ENCODE data around the gene ACTG1. TPM values are rescaled to one million over a fixed set of nuclear protein-coding genes. Genes with fewer than 3 reads are reported as not detected.
A peak's percentile ranks its signal among the peaks of the same experiment; 100 is the strongest.

The ACTG1 gene
- polyA plus RNA-seq, 3 donors from 2014 or later = 1,637 to 3,074 (median 2,788) TPM

GRCh38 chr17:81488276-81488860 is 24.2 kb downstream of the ACTG1 start:
- H3K27me3 Mint-ChIP-seq (ENCODE audit: low read depth in 3 of 3) = peaks cover 4 to 6% (median 5%) of the 10 kb centered on the region in 3 donors
- peaks cover 0 to 10% of the 10 kb centered on the region in 2 donors for H3K4me1 Mint-ChIP-seq
- no peak overlapping the region for H3K27ac Mint-ChIP-seq
- peak in 2 of 3 donors; percentile 30 to 34 for DNase-seq
- no peak overlapping the region for H3K4me3 Mint-ChIP-seq
- H3K9me3 Mint-ChIP-seq = no peaks in the 10 kb centered on the region
- H3K36me3 Mint-ChIP-seq = no peaks in the 10 kb centered on the region

DNA sequence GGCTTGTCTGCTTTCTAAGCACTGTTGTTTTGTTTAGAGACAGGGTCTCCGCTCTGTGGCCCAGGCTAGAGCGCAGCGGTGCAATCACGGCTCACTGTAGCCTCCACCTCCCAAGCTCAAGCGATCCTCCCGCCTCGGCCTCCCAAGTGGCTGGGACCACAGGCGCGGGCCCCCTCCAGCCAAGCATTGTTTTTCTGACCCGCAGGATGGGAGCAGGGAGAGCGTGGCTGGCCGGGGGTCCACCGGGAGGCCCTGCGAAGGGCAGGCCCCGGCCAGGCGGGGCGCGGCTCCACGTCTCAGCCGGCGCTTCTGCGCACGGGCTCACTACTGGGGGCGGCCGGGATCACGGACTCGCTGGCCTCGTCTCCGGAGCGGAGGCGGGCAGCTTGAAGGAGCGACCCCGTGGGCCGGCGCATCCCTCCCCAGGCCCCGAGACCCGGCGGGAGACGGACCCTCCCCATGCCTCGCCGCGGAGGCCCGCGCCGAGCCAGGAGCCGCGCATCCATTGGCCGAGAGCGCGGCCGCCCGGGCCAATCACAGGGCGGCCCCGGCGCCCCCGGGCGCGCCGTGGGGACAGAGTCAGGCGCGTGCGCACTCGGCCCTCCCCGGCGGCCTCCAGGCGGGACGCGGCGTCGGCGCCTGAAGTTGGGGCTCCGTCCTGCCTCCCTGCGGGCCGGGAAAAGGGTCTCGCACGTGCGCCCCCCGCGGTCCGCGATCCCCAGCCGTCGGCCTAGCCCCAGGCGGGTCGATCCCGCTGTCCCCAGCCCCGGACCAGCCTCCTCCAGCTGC is 24.9 kb downstream of the ACTG1 start:
- Mint-ChIP-seq H3K27me3 (ENCODE audit: low read depth in 3 of 3) (peaks cover 3 to 8% (median 4%) of the 10 kb centered on the region in 3 donors), H3K27ac (no peak overlapping the region), H3K4me1 (peaks cover 0 to 10% of the 10 kb centered on the region in 2 donors), H3K36me3 (no peaks in the 10 kb centered on the region), H3K9me3 (no peaks in the 10 kb centered on the region), H3K4me3 (peak overlapping the region; percentile 29 to 63 (median 61))
- DNase-seq = peak; percentile 64 to 75 (median 75)

- Mint-ChIP-seq H3K36me3 (no peaks in the 10 kb centered on the region), H3K4me1 (peaks cover 0 to 10% of the 10 kb centered on the region in 2 donors), H3K4me3 (peak overlapping the region; percentile 29 to 63 (median 61)), H3K9me3 (no peaks in the 10 kb centered on the region), H3K27ac (no peak overlapping the region), H3K27me3 (ENCODE audit: low read depth in 3 of 3) (peaks cover 5 to 13% (median 5%) of the 10 kb centered on the region in 3 donors)
- no peak for DNase-seq
Measured at GRCh38 chr17:81487089-81487486, 25.5 kb downstream of the ACTG1 start.

- Mint-ChIP-seq H3K27me3 (ENCODE audit: low read depth in 3 of 3) (peaks cover 5 to 18% (median 9%) of the 10 kb centered on the region in 3 donors), H3K36me3 (no peaks in the 10 kb centered on the region), H3K4me1 (peaks cover 5 to 14% of the 10 kb centered on the region in 2 donors), H3K27ac (no peak overlapping the region), H3K9me3 (no peaks in the 10 kb centered on the region), H3K4me3 (peak overlapping the region in 4 of 5 donors; percentile 3 to 61 (median 13))
- no peak for DNase-seq
Measured at GRCh38 chr17:81486199-81486810, 26.3 kb downstream of the ACTG1 start.

DNA sequence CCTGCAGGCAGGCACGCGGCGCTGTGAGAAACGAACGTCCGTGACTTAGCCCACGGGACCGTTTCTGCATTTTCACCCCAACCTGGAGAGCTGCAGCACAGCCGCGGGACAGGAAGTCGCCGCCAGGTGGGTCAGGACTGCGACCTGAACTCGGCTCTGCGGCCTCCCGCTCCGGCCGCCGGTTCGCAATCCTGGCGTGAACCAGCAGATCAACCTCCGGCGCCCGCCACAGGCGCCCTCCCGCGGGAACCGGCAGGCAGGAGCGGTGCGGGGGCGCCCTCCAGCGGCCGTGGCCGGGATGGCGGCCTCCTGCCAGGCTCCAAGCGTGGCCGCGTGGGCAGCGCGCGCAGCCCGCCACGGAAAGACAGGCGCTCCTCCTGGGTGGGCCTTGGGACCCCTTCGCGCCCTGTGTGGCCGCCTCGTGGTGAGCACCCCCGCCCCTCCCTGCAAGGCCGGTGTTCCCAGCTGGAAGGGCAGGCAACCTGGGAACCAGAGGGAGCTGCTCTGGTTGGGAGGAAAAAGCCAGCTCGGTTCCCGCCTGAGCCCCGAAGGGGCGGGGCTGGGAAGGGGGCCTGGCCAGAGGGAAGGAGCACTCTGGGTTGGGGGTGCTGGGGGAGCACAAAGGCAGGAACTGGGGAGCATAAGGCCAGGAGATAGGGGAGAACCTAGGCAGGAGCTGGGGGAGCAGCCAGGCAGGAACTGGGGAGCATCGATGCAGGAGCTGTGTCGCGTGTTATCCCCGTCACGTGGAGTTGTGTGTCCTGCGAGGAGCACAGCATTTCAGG is 28.2 kb downstream of the ACTG1 start:
- H3K27ac Mint-ChIP-seq = no peak overlapping the region

DNA sequence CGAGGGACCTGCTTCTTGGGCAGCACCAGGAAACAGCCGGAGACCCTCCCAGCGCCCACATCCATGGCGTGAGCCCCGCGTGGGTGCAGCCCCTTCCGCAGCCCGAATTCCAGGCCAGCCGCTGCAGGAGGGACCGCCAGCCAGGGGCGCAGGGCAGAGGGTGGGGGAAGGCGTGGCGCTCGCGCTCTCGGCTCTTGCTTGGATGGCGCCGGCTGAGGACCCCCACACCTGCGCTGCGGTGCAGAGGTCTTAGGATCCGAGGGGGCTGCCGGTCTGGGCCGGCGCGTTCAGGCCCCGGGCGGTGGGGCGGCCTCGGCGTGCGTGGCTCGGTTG is 28.8 kb downstream of the ACTG1 start:
- Mint-ChIP-seq H3K27me3 (ENCODE audit: low read depth in 3 of 3) (peaks cover 5 to 21% (median 9%) of the 10 kb centered on the region in 3 donors), H3K27ac (no peak overlapping the region), H3K36me3 (no peaks in the 10 kb centered on the region), H3K4me3 (peak overlapping the region in 1 of 5 donors; percentile 7), H3K4me1 (peaks cover 10 to 12% of the 10 kb centered on the region in 2 donors), H3K9me3 (no peaks in the 10 kb centered on the region)
- no peak for DNase-seq

More for the DNA sequence above, 28.2 kb downstream of the ACTG1 start:
- Mint-ChIP-seq H3K27me3 (ENCODE audit: low read depth in 3 of 3) (peaks cover 5 to 21% (median 9%) of the 10 kb centered on the region in 3 donors), H3K4me1 (peaks cover 10 to 13% of the 10 kb centered on the region in 2 donors), H3K4me3 (peak overlapping the region in 1 of 5 donors; percentile 33), H3K36me3 (no peaks in the 10 kb centered on the region), H3K9me3 (no peaks in the 10 kb centered on the region)
- DNase-seq = peak; percentile 86 to 89 (median 88)

DNA sequence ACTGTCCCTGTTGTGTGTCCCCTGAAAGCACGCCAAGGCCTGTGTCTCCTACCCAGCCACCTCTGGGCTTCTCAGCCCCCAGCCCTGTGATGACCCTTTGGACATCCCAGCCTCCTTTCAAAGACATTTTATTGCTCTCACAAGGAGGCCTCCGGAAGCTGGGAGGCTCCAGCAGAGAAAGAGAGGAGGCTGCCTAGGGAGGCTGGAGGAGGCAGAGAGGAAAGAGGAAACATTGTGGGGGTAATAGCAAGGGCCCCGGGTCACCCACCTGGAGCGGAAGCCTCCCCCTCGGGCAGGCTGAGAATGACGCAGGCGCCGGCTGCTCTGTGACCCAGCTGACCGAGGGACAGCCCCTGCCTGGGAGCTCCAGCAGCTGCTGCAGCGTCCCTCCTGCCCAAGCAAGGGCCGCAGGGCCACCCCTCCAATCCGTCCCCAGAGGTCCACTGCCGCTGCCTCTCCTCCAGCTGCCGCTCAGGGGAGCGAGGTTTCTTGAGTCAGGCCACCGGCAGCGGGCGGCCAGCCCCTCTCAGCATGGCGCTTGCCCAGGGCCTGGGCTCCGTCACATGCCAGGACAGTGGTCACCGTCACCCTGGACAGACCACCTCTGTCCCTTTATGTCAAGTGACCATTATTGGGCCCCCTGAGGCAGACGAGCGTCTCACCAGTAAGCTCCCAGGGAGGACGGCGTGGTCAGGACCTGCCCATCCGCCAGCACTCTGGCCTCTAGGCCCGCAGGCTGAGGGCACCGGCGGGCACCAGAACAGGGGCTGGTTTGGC is 29.3 kb downstream of the ACTG1 start:
- peak overlapping the region in 2 of 5 donors; percentile 7 to 41 for H3K4me3 Mint-ChIP-seq
- no peaks in the 10 kb centered on the region for H3K9me3 Mint-ChIP-seq
- peaks cover 7 to 21% (median 11%) of the 10 kb centered on the region in 3 donors for H3K27me3 Mint-ChIP-seq (ENCODE audit: low read depth in 3 of 3)
- H3K27ac Mint-ChIP-seq = peak overlapping the region in 1 of 6 donors; percentile 10
- H3K36me3 Mint-ChIP-seq = no peaks in the 10 kb centered on the region
- peaks cover 10 to 12% of the 10 kb centered on the region in 2 donors for H3K4me1 Mint-ChIP-seq
- peak; percentile 31 to 54 (median 51) for DNase-seq

DNA sequence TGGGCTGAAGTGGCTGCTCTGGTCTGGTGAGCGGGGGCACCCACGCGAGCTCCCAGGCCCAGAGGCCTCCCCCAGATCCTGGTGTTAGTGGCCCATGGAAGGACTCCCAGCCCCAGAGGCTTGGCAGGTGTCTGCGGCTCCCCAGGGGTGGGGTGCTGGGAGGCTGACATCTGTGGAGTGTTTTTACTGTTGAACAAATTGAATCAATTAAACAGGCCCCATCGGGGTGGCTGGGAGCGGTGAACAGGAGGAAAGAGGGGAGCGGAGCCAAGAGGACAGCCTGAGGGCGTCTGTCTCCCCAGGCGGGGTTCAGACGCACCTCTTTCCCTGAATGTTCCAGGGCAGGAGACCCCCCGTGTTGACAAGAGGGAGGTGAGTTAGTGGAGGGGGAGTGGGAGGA is 29.9 kb downstream of the ACTG1 start:
- peak overlapping the region in 2 of 6 donors; percentile 10 to 81 for H3K27ac Mint-ChIP-seq
- no peaks in the 10 kb centered on the region for H3K9me3 Mint-ChIP-seq
- peaks cover 10 to 12% of the 10 kb centered on the region in 2 donors for H3K4me1 Mint-ChIP-seq
- no peaks in the 10 kb centered on the region for H3K36me3 Mint-ChIP-seq
- peak overlapping the region in 2 of 5 donors; percentile 33 to 41 for H3K4me3 Mint-ChIP-seq
- DNase-seq = no peak
- H3K27me3 Mint-ChIP-seq (ENCODE audit: low read depth in 3 of 3) = peaks cover 7 to 24% (median 15%) of the 10 kb centered on the region in 3 donors

- Mint-ChIP-seq H3K36me3 (no peaks in the 10 kb centered on the region), H3K9me3 (no peaks in the 10 kb centered on the region), H3K27me3 (ENCODE audit: low read depth in 3 of 3) (peaks cover 7 to 24% (median 15%) of the 10 kb centered on the region in 3 donors), H3K4me1 (peaks cover 10% of the 10 kb centered on the region in 2 donors), H3K27ac (peak overlapping the region in 4 of 6 donors; percentile 14 to 57 (median 42)), H3K4me3 (peak overlapping the region; percentile 58 to 76 (median 73))
- no peak for DNase-seq
Measured at GRCh38 chr17:81481815-81482505, 30.6 kb downstream of the ACTG1 start.

- peak overlapping the region; percentile 58 to 76 (median 73) for H3K4me3 Mint-ChIP-seq
- H3K27me3 Mint-ChIP-seq (ENCODE audit: low read depth in 3 of 3) = peaks cover 7 to 24% (median 15%) of the 10 kb centered on the region in 3 donors
- H3K36me3 Mint-ChIP-seq = no peaks in the 10 kb centered on the region
- peak overlapping the region in 3 of 6 donors; percentile 14 to 57 (median 44) for H3K27ac Mint-ChIP-seq
- no peaks in the 10 kb centered on the region for H3K9me3 Mint-ChIP-seq
- DNase-seq = peak; percentile 74 to 78 (median 74)
- peaks cover 10% of the 10 kb centered on the region in 2 donors for H3K4me1 Mint-ChIP-seq
Measured at GRCh38 chr17:81481073-81481799, 31.4 kb downstream of the ACTG1 start.

DNA sequence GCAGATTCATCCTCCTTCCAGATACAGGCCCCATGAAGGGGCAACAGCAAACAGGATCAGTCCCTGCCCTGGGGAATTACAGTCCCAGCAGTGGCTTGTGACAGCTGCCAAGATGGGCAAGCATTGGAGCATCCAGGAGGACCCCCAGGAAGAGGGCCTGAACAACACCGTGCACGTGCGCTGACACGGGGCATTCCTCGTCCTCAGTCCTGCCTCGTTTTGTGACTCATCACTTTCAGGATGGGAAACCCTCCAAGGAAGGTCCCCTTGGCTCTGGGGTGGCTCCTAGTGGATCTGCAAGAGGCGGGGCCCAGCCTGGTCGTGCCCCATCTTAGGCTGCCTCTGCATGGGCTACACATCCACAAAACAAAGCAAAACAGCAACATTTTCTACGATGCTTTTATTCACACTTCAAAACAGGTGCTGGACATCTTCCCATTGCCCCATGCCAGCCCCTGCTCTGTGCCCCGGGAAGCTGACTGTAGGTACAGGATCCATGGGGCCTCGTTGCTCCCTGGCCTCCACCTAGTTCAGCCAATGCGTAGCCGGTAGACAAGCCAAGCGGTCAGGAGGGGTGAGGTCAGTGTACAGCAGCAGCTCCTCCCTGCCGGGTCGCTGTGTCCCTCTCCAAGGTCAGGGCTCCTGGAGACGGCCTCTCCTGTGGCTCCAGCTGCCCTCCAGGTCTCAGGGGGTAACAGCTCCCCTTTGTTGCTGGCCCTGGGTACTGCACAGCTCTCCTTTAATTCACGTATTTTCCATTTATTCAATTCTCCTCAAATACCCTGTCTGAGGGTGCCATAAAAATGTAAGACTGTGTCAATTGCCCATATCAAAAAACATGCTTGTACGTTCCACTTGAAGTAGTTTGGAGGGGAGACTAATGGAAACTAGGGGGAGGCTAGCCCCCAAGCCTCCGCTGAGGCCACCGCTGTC is 32.2 kb downstream of the ACTG1 start:
- no peak overlapping the region for H3K27ac Mint-ChIP-seq
- peak overlapping the region in 3 of 5 donors; percentile 30 to 63 (median 38) for H3K4me3 Mint-ChIP-seq

More for the DNA sequence above, 32.2 kb downstream of the ACTG1 start:
- Mint-ChIP-seq H3K9me3 (no peaks in the 10 kb centered on the region), H3K27me3 (ENCODE audit: low read depth in 3 of 3) (peaks cover 7 to 22% (median 15%) of the 10 kb centered on the region in 3 donors), H3K4me1 (peaks cover 10% of the 10 kb centered on the region in 2 donors), H3K36me3 (no peaks in the 10 kb centered on the region)
- no peak for DNase-seq

Data from immature natural killer cell (primary cell).